ENCODE results near the gene GJE1.

Gene GJE1

GRCh38 chr6:142165227-142165626 lies 32.5 kb downstream of the GJE1 start:
- no peak for DNase-seq (ENCODE audit: low read depth in 3 of 3)

GRCh38 chr6:142167071-142167470 lies 34.3 kb downstream of the GJE1 start:
- no peak for DNase-seq (ENCODE audit: low read depth in 3 of 3)

GRCh38 chr6:142167486-142167885 lies 34.8 kb downstream of the GJE1 start:
- no peak for DNase-seq (ENCODE audit: low read depth in 3 of 3)

- DNase-seq (ENCODE audit: low read depth in 3 of 3): no peak
These were observed 38.6 kb downstream of the GJE1 start for GRCh38 chr6:142171351-142171750.

- DNase-seq (ENCODE audit: low read depth in 3 of 3): no peak
These were observed 40.0 kb downstream of the GJE1 start for GRCh38 chr6:142172758-142173157.

GRCh38 chr6:142173980-142174379 lies 41.3 kb downstream of the GJE1 start:
- DNase-seq (ENCODE audit: low read depth in 3 of 3): no peak

GRCh38 chr6:142174703-142175102 lies 42.0 kb downstream of the GJE1 start:
- no peak for DNase-seq (ENCODE audit: low read depth in 3 of 3)

- DNase-seq (ENCODE audit: low read depth in 3 of 3): no peak
These were observed 45.4 kb downstream of the GJE1 start for GRCh38 chr6:142178129-142178528.

GRCh38 chr6:142182004-142182403 lies 49.3 kb downstream of the GJE1 start:
- no peak for DNase-seq (ENCODE audit: low read depth in 3 of 3)

- no peak for DNase-seq (ENCODE audit: low read depth in 3 of 3)
These were observed 50.6 kb downstream of the GJE1 start for GRCh38 chr6:142183351-142183750.

- DNase-seq (ENCODE audit: low read depth in 3 of 3): no peak
These were observed 51.6 kb downstream of the GJE1 start for GRCh38 chr6:142184307-142184706.

Measured in stimulated activated CD4-positive, alpha-beta T cell treated with anti-CD3 and anti-CD28 coated beads, TNF-alpha, amount 100 ng/mL, for 4 hours (primary cell).